ENCODE data around the gene CASP2.

GRCh38 chr7:143325240-143325639, 37.1 kb downstream of the CASP2 start:
- no peak for TF ChIP-seq GATA3 (IDR thresholded peaks at IDR 0.05; ENCODE audit: low read depth, low read length)
- no peak for TF ChIP-seq GATA2 (IDR thresholded peaks at IDR 0.05; ENCODE audit: low read depth, low read length)
